ENCODE measurements around the gene TRIM62.

DNA sequence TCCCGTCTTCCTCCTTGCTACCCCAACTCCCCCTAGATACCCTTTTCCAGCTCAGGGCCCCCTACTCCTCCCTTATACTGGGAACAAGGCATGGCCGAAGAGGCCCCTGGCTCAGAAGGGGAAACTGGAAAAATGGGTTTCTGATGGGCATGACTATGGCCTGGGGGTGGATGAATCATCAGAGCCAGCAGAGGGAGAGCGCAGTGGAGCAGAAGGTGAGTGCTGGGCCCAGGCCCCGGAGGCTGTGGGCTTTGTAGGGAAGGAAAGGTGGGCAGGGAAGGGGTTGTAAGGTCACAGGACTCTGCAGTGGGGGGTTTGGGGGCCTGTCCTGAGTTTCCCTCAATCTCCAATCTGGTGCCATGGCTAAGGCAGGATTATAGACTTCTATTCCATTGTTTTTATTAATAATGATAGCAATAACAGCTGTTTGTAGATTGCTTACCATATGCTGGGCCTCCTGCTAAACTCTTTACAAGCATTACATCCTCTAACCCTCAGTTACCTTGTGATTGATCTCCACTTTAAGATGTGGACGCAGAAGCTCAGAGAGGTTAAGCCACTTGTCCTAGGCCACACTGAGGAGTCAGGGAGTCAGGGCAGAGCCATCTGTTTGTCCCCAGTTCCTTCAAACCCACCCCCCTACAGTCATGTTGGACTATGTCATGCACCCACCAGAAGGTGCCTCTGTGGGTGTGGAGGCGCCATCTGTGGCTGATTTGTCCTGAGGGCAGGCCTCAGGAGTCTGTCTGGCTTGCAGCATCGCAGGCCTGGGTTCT, 38.2 kb upstream of the TRIM62 start:
- no peak for TF ChIP-seq EZH2phosphoT487 (IDR thresholded peaks at IDR 0.05; ENCODE audit: borderline replicate concordance, low read depth, low read length)
- TF ChIP-seq, protein P1, sequence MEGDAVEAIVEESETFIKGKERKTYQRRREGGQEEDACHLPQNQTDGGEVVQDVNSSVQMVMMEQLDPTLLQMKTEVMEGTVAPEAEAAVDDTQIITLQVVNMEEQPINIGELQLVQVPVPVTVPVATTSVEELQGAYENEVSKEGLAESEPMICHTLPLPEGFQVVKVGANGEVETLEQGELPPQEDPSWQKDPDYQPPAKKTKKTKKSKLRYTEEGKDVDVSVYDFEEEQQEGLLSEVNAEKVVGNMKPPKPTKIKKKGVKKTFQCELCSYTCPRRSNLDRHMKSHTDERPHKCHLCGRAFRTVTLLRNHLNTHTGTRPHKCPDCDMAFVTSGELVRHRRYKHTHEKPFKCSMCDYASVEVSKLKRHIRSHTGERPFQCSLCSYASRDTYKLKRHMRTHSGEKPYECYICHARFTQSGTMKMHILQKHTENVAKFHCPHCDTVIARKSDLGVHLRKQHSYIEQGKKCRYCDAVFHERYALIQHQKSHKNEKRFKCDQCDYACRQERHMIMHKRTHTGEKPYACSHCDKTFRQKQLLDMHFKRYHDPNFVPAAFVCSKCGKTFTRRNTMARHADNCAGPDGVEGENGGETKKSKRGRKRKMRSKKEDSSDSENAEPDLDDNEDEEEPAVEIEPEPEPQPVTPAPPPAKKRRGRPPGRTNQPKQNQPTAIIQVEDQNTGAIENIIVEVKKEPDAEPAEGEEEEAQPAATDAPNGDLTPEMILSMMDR (conservative IDR thresholded peaks at IDR 0.05; ENCODE audit: low read length) = no peak
